Stromal cell of bone marrow (primary cell): Measurements from ENCODE around the gene ATG2A.

ENCODE experiments used
- DNase-seq: peaks from one replicate; pipeline ENCODE4 v3.0.0-alpha.2; 2012; ENCODE audit warnings: low read depth

Gene ATG2A

DNA sequence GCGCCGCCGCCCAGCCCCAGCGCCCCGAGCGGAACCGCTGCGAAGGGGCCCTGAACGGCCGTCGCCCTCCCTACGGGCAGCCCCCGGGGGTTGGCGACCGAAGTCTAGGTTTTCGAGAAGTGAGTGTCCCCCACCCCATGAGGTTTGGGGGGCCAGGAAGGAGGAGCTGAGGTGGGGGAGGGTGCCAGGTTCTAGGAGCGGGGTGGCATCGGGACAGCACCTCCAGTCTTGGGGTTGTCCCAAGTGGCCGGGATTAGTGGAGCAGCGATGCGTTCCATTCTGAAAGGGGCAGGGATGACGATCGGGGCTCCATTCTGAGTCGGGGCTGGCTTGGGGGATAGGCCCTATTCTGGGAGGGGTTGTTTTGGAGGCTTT is 7.9 kb upstream of the ATG2A start:
- DNase-seq = no peak

DNA sequence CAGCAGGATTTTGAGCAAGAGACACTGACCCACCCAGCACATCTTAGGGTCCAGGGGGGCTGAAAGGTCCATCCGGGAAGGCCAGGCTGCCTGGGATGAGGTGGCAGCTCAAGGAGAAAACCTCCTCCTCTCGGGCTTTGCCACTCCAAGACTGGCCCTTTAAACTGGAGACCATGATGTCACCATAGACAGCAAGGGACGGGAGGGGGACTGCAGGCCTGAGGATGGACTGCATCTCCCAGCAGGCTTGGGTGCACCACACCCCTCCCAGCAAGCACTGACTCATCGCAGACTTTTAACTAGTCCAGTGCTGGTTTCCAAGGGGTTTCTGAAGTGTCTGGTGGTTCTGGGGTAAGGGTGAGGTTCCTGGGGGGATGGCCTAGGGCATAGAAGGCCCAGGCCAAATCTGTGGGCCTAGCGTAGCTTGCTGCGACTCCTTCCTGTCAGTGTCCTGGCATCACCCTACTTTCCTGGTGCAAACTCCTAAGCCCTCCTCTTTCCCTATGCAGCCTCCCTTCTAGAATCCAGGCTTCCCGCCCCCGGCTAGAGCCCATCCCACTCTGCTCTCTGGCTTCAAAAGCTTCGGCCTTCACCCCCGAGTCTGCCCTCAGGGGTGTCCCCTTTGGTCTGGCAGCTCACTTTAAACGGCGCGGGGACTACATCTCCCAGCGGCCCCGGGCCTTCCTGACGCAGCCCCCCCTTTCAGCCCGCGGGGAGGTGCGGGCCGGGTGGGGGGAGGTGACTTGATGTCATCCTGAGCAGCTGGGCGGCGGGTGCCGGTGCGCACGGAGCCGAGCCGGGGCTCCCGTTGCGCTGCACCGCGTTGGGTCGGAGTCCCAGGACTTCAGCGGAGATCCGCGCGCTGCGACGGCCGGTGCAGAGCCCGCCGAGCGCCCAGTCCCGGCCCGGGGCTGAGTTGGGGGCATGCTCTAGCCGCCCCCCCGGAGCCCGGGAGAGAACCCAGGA is 7.2 kb upstream of the ATG2A start, which contains the start of gene PPP2R5B:
PPP2R5B (plus strand) TSS at position 746 of the 966 bp plus-strand sequence. CDS start 1,046 bp downstream, outside the sequence.
- peak; percentile 94 for DNase-seq

DNA sequence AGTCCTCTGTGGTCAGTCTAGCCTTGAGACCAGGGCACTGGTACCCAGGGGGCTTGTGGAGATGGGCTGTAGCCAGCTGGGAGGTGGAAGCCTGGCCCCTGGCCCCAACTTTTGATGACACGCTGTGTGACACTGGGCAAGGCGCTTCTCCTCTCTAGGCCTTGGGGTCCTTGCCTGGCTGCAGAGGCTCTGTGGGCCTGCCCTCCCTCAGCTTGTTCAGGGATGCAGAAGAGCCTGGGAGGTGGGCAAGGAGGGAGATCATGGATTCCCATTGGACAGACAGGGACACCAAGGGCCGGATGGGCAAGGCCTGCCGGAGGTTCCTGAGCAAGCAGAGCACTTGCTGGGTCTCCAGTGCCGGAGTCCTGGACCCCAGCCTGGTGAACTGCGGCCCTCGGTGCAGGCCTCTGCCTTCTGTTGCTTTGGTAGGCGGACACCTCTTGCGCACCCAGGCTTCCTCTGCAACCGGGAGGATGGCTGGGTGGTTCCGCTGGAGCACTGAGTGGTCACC is 6.2 kb upstream of the ATG2A start:
- no peak for DNase-seq

DNA sequence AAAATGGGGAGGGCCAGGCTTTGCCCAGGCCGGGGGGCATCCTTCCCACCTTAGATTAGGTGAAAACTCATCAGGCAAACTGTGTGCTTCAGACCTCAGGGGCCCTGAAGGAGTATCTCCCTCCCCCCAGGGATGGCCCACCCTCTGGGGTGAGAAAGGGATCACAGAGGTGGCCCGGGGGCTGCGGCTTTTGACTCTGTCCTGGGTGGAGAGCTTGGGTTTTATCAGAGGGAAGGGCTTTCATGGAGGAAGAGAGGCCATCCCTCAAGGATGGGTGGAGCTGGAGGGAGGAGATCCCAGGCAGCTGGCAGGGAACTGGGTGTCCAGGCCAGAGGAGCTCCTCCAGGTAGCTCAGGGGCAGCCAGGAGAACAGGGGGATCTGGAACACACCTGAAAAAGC is 4.4 kb upstream of the ATG2A start:
- no peak for DNase-seq

DNA sequence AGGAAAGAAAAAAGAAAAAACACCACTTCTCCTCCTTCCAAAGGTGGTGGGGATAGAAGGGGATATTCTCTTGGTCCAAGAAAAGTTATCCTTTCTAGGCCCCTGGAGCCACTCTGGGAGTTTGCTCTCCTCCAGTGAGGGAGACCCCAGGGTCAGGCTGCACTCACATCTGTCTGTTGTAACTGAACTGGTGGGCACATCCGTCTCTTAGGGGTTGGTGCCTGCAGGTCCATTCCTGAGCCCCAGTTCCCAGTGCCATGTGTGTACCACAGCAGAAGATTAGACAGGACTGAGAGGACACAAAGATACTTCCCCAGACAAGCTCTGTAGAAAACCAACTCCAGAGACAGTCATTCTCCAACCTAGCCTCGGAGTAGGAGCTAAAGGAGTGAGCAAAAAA is 3.1 kb upstream of the ATG2A start:
- no peak for DNase-seq

DNA sequence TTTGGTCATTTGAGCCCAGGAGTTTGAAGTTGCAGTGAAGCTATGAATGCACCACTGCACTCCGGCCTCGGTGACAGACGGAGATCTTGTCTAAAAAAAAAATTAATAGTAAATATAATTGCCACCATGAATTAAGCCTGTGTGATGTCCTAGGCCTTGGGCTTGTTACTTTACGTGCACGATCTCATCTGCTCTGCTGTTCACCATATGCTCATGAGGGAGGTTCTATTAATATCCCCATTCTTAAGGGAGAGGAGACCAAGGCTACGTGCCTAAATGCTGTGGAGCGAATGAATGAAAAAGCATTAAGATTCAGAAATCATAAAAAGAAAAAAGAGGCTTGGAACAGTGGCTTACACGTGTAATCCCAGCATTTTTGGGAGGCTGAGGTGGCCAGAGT is 2.6 kb upstream of the ATG2A start:
- no peak for DNase-seq

DNA sequence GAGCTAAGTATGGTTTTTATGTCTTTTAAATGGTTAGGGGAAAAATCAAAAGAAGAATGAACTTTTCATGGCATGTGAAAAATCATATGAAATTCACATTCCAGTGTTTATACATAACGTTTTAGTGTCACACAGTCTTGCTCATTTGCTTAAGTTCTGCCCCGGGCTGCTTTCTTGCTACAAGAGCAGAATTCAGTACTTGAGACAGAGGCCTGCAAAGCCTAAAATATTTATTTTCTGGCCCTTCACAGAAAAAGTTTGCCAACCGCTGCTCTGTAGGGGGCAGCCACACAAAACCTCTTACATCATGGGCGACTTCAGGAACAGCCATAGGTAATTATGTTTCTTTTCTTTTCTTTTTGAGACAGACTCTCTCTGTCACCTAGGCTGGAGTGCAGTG is 1.0 kb upstream of the ATG2A start:
- DNase-seq = peak; percentile 36

DNA sequence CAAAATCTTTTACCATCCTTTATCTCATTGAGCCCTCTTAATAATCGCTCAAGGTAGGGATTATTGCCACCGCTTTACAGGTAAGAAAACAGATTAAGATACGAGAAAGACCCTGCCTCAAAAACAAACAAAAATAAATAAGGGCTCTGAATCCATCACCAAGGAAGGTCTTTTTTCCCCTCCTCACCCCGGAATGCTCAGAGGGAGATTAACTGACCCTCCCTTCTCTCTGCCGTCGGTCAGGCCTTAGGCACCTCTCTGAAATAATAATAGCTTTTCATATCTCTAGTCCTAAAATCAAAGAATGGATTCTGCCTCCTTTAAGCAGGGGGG is 620 bp upstream of the ATG2A start:
- no peak for DNase-seq

DNA sequence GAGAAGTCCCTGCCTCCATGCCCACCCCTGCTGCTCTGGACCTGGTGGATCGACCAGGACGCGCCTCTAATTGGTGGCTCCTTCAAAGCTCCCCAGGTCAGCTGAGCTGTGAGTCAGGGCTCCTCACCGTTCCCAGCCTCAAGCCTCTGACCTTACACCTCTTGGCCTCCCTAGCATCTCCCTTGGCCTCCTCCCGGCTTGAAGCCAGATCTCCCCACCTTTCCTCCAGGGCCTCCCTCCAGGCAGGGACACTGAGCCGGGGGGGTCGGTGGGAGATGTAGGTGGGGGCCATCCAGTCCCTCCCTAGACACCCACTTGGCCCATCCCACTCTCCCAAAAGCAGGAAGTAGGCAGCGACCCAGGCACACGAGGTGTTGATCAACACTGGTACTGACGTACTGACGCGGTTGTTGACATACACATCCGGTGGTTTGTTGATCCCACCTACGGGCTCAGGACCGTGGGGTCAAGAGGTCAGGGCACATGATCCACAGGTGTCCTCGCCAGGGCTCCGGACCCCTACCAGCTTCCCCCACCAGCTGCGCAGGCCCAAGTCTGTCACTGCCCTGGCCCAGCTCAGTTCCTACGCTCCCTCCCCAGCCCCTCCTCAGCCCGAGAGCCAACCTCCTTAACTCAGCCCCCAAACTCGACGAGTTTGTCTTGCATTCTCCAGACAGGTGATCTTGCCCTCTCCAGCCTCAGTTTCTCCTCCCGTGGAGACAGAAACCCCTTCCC is 802 bp downstream of the ATG2A start:
- DNase-seq = no peak

DNA sequence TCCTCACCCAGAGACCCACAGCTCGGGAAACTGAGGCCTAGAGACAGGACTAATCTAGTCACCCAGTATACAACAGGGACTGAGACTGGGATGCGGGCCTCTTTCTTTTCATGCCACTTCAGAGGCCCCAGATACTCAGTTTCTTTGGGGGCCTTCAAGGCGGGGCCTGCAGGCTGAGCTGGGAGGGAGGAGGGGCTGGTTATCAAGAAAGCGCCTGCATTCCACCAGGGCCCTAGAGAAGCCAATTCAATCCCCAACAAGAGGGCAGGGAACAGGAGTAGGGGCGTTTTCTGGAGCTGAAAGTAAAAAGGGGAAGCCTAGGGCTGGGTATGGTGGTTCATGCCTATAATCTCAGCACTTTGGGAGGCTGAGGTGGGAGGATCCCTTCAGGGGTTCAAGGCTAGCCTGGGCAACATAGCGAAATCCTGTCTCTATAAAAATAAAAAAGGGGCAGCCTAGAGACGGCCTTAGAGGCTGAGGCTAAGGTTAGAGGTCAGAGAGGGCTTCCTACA is 1.6 kb downstream of the ATG2A start:
- no peak for DNase-seq

DNA sequence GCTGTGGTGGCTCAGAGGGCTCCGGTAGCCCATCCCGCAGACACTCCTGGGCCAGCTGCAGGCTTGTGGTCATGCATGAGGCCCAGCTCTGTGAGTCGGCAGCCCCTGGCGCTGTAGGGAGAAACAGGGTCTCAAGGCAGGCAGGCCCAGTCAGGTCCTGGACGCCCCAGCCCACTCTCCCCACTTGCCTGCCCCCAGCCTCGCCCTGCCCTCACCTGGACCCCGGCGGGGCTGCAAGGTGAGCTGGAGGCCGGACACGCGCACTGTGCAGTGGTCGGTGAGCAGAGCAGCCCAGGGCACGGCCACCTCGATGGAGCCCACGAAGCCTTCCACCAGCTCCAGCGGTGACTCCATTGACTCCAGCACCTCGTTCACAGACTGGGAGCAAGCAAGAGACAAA is 2.9 kb downstream of the ATG2A start:
- no peak for DNase-seq

DNA sequence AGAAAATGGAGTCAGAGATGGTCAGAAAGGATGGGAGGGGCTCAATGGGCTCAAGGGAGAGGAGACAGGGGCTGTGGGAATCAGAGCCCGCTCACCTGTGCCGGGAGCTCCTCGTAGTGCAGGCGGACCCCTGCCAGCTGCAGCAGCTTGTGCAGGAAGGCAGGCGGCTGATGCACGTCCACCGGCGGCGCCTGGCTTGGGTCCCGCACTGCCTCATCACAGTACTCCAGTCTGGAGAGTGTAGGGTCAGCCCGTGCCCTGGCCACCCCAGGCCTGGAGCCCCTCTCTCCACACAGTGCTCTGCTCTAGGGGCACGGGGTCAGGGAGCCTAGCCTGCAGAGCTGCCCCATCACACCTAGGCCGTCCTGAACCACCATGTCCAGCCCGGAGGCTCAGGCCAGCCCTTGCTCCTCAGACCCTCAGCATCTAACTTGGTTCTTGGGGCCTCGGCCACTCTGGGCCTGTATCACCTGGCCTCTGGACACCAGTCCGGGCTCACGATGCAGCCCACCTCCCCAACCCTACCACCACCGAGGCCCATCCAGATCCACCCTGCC is 3.8 kb downstream of the ATG2A start:
- no peak for DNase-seq

DNA sequence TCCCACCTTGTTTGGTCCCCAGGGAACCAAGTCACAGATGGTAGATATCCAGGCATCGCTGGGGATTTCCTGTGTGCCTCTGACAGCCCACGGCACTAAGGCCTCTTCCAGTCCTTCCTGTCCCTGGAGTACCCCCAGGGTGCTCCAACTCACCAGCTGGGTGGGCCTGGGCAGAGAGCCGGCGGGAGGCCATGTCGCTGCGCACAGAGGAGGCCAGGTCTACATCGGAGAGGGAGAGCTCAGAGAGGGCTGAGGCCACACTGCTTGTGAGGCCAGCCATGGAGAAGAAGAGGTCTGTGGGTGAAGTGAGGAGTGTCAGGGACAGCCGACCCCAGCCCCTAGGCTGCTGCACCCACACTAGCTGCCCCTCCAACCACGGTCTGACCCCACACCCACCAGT is 5.3 kb downstream of the ATG2A start:
- DNase-seq = no peak

DNA sequence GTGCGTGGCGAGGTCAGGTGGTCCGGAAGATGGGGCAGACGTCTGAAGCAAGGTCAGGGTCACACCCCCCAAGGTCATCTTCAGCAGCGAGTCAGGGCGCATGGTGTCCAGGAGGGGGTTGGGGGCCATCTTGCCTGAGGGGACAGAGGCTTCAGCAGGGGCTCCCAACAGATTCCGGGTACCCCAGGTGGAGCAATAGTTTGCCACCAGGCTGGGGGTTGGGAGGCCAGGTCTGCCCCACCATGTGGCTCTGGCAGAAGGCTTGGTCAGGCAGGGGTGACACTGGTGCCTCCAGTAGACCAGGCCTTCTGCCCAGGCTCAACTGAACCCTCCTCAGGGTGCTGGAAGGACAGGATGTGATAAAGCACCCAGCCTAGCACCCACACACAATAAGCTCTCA is 5.9 kb downstream of the ATG2A start:
- DNase-seq = no peak

DNA sequence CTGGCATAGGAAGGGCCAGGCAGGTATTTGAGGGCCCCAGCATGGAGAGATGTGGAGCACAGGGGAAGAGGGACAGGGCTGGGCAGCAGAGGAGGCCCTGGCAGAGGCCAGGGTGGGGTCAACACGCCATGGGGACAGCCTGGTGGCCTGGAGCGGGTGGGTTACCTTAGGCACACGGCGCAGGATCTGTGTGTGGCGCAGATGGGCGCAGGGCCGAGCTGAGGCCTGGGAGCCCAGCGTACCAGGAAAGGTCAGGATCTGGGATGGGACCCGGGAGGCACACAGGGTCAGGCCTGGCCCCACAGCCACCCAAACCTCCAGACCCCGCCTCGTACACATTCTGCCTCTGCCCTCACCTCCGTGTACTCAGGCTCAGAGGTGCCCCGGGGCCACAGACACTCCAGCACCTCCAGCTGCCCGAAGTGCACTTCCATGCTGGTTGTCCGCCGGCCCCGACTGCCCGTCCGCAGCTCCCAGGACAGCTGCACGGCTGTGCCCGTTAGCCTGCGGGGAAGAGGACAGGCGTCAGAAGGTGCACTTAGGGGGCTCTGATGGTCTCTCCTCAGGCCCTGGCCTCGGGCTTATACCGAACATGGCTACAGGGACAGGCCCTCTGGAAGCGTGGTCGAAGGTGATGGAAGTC is 6.4 kb downstream of the ATG2A start:
- no peak for DNase-seq

DNA sequence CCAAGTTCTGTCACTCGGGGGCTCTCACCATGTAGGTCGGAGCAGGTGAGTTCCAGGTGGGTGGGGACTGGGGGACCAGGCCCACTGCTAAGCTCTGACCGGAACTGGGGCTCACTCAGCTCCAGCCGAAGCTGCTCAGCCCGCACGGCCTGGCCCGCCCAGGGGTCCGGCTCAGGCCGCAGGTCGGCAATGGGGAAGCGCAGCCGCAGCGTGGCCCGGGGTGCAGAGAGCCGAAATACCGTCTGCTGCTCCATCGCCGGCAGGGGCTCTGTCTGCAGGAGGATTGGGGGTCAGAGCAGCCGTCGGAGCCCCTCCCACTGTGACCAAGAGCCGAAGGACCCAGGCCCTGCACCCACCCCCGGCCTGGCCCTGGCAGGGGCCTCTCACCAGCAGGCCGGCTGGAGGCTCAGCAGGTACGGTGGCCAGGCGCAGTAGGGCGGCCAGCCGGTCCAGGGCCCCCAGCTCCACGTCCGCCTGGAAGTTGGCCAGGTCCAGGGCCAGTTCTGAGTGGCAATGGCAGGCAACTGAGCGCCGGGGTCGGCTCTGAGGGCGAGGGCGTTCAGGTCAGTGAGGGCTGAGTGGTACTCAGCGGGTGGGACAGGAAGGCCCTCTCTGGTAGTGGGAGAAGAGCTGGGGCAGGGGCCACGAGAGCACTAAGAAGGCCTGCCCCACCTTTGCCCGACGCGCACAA is 7.2 kb downstream of the ATG2A start:
- no peak for DNase-seq

DNA sequence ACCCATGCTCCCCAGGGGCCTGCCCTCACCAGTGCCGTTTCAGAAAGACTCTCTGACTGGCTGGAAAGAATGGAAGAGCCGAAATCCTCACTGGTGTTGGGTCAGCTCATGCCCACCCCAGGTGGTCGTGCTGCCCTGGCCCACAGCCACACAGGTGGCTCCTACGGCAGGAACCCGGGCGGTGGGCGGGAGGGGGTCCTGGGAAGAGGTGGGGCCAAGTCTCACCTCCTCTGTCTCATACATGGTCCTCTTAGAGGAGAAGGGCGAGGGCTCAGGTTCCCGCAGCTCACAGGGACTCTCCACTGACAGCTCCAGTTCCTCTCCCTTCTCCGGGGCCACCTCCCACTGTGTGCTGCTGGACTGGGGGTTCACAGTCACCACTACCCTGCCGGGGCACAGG is 8.2 kb downstream of the ATG2A start:
- no peak for DNase-seq

DNA sequence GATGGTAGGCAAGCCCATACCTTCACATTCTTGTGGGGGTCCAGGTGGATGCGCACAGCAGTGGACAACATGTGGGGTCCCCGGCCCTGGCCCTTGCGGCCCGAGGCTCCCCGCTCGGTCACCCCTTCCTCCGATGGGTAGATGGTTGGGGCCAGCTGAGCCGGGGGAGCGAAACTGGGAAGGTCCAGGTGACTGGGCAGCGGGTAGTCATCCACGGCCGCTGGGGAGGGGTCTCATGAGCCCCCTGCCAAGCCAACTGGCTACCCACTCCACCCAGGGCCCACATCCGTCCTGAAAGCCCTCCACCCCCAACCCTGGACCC is 10.7 kb downstream of the ATG2A start:
- no peak for DNase-seq

DNA sequence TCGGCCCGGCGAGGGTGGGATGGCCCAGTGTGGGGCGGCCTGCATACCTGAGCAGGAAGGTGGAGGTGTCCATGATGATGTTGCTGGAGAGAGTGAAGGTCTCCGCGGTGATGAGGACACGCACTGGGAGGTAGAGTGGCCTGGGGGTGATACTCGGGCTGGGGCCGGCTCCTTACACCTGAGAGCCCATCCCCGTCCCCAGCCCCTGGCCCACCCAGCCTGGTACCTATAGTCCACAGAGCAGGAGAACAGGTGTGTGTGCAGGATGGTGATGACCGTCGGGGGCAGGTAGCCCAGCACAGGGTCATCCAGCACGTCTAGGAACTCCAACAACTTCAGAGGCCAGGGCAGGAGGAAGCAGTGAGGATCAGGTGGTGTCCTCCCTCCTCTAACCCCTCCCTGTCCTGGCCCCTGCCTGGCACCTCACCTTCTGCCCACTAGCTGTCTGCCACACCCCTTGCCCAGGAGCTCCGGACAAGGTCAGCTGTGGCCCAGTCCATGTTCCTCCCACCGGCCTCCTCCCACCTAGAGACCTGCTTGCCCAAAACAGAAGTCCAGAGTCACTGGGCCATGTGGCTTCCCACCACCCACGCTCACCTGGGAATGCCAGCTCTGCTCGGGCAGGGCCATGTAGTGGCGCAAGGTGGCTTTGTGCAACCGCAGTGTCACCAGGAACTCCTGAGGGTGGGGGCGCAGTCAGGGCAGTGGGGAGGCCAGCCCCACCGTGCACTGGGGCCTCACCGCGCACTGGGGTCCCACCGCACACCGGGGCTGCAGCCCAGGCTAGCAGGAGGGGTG is 11.3 kb downstream of the ATG2A start:
- DNase-seq = no peak

DNA sequence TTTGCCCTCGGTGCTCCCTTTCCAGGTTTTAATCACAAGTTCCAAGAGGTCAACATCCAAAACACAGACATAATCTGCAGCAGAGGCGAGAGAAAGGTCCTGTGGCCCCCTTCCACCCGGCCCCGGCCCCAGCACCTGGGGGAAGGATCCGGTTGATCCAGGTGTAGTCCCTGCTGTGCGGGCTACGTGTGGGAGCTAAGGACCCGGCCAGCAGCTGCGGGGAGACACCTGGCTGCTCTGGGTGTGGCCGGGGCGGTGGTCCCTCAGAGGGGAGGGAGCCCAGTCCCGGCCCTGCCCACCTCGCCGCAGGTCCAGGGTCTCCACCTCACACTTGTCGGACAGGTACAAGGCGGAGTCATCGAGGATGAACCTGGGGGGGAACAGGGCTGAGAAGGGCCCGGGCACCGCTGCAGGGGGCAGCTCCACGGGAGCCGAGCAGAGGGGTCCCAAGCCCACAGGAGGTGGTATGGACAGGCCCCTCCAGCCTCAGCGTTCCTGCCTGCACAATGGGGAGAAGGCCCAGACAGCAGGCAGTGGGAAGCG is 13.6 kb downstream of the ATG2A start:
- no peak for DNase-seq
